AML-193 (cell line): ENCODE measurements around the gene C20orf204.
"Not testable (repeated sequence)": the region's sequence is repeated elsewhere in the genome, so short reads cannot be mapped to it uniquely, and the experiment has no call there.

ENCODE experiments used
- DNase-seq, 2 experiments: peaks; one replicate each; lab custom pipeline; 2025; lab: John Stamatoyannopoulos, UW

Gene C20orf204

GRCh38 chr20:64035933-64036345 lies at the start of gene C20orf204:
Gene C20orf204 (plus strand): TSS chr20:64036182. CDS start chr20:64036324, 142 bp downstream.
- DNase-seq: no peak

GRCh38 chr20:64000906-64001305 lies 35.1 kb upstream of the C20orf204 start:
- DNase-seq: no peak

- no peak for DNase-seq
Observed at GRCh38 chr20:64001607-64002011, 34.4 kb upstream of the C20orf204 start.

GRCh38 chr20:64003960-64004725 lies 31.8 kb upstream of the C20orf204 start:
- no peak for DNase-seq

GRCh38 chr20:64005394-64005793 lies 30.6 kb upstream of the C20orf204 start:
- DNase-seq: no peak

- no peak for DNase-seq
Observed at GRCh38 chr20:64006490-64006889, 29.5 kb upstream of the C20orf204 start.

- no peak for DNase-seq
Observed at GRCh38 chr20:64006902-64007301, 29.1 kb upstream of the C20orf204 start.

GRCh38 chr20:64009811-64010387 lies 26.1 kb upstream of the C20orf204 start:
- no peak for DNase-seq

GRCh38 chr20:64010711-64011237 lies 25.2 kb upstream of the C20orf204 start:
- DNase-seq: no peak

GRCh38 chr20:64011366-64011779 lies 24.6 kb upstream of the C20orf204 start:
- DNase-seq: no peak

- DNase-seq: not testable (repeated sequence)
Observed at GRCh38 chr20:64012385-64013154, 23.4 kb upstream of the C20orf204 start.

GRCh38 chr20:64015635-64016034 lies 20.3 kb upstream of the C20orf204 start:
- no peak for DNase-seq

- no peak for DNase-seq
Observed at GRCh38 chr20:64021124-64021975, 14.6 kb upstream of the C20orf204 start.

GRCh38 chr20:64022671-64023360 lies 13.2 kb upstream of the C20orf204 start:
- no peak for DNase-seq

- DNase-seq: no peak
Observed at GRCh38 chr20:64023361-64024140, 12.4 kb upstream of the C20orf204 start.

- DNase-seq: no peak
Observed at GRCh38 chr20:64024141-64024990, 11.6 kb upstream of the C20orf204 start.

GRCh38 chr20:64025101-64025825 lies 10.7 kb upstream of the C20orf204 start:
- DNase-seq: no peak

GRCh38 chr20:64025826-64026412 lies 10.1 kb upstream of the C20orf204 start:
- no peak for DNase-seq
